ENCODE results near the gene PLLP. TPM values are rescaled to one million over a fixed set of nuclear protein-coding genes. Genes with fewer than 3 reads are reported as not detected.

The PLLP gene
- total RNA-seq, 1 donor from 2014 or later, result 11.9 TPM

- no peak for DNase-seq (ENCODE audit: low read depth in 2 of 2)
Measured at GRCh38 chr16:57226701-57227621, 57.5 kb downstream of the PLLP start.

GRCh38 chr16:57225978-57226377 lies 58.5 kb downstream of the PLLP start:
- DNase-seq (ENCODE audit: low read depth in 2 of 2), result no peak

GRCh38 chr16:57224651-57225335 lies 59.7 kb downstream of the PLLP start:
- no peak for DNase-seq (ENCODE audit: low read depth in 2 of 2)

GRCh38 chr16:57223057-57223456 lies 61.4 kb downstream of the PLLP start:
- no peak for DNase-seq (ENCODE audit: low read depth in 2 of 2)

GRCh38 chr16:57216968-57217367 lies 67.5 kb downstream of the PLLP start:
- DNase-seq (ENCODE audit: low read depth in 2 of 2), result no peak

GRCh38 chr16:57213462-57213861 lies 71.0 kb downstream of the PLLP start:
- no peak for DNase-seq (ENCODE audit: low read depth in 2 of 2)

GRCh38 chr16:57209780-57210179 lies 74.7 kb downstream of the PLLP start:
- DNase-seq (ENCODE audit: low read depth in 2 of 2), result no peak

- DNase-seq (ENCODE audit: low read depth in 2 of 2), result no peak
Measured at GRCh38 chr16:57208926-57209325, 75.5 kb downstream of the PLLP start.

Other genes starting within 250 kb of the PLLP start
- 54.4 and 61.1 TPM in 2 replicates for gene CPNE2, start 192.1 kb downstream of the PLLP start, total RNA-seq
- gene PSME3IP1, start 98.6 kb downstream of the PLLP start, total RNA-seq, result 50.8 and 51.0 TPM in 2 replicates
- 43.6 and 43.8 TPM in 2 replicates for gene RSPRY1, start 98.3 kb downstream of the PLLP start, total RNA-seq
- gene ARL2BP, start 39.4 kb downstream of the PLLP start, total RNA-seq, result 50.2 and 61.0 TPM in 2 replicates
- gene CCL22, start 74.1 kb upstream of the PLLP start, total RNA-seq, result not detected in 2 replicates
- 1.8 and 4.0 TPM in 2 replicates for gene CX3CL1, start 87.8 kb upstream of the PLLP start, total RNA-seq
- not detected in 2 replicates for gene CCL17, start 120.1 kb upstream of the PLLP start, total RNA-seq
- gene CIAPIN1, start 162.7 kb upstream of the PLLP start, total RNA-seq, result 66.4 and 68.6 TPM in 2 replicates
- gene COQ9, start 162.8 kb upstream of the PLLP start, total RNA-seq, result 42.2 and 42.4 TPM in 2 replicates
- 98.3 and 136 TPM in 2 replicates for gene POLR2C, start 178.0 kb upstream of the PLLP start, total RNA-seq
- gene DOK4, start 201.8 kb upstream of the PLLP start, total RNA-seq, result 17.2 and 19.8 TPM in 2 replicates

Measured in dermis microvascular lymphatic vessel endothelial cell (primary cell).